Right forelimb (tissue), 1 donor: Measurements from ENCODE around the gene TNK1.
"Not testable (repeated sequence)": the region's sequence is repeated elsewhere in the genome, so short reads cannot be mapped to it uniquely, and the experiment has no call there.

Experiments used
- DNase-seq: peaks from one replicate; pipeline ENCODE4 v3.0.0-alpha.2; 2018

Gene TNK1

DNA sequence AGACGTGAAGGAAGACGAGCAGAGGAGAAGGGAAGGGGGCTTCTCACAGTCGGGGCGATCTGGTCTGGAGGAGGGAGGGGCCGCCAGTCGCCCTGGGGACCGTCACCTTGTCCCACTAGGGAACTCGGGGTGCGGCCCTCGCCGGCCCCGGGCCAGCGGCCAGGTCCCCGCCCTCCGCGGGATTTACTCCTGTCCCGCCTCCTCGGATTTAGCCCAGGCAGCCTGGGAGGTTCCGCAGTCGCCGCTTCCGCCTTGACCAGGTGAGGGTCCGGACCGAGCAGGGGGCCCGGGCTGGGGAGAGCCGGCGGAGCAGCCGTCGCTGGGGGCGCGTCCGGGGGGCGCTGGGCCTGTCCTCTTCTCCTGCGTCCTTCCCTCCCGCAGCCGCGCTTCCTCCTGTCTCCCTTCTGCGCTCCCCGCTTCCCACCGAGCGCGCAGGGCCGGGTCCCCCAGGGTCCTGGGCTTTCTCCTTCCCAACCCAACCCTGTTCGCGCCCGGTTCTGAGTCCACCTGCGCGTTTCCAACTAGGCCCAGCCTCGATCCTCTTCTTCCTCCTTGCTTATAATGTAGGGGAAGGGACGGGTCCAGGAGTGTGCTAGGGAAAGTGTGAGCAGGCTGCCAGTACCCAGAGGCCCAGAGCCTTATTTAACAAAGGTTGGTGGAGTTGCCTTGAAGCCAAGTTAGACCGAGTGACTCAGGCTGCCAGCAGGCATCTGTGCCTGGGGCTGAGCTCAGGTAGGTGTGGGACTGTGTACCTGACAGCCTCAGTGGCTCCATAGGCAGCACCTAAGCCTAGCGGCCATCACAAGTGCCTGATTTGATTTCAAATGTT lies at the start of gene TNK1:
Gene TNK1, plus strand, starts transcription at position 235 of the 829 bp plus-strand sequence. CDS start 1,838 bp downstream, outside the sequence.
- no peak for DNase-seq

GRCh38 chr17:7332111-7332510 lies 48.8 kb upstream of the TNK1 start:
- DNase-seq, result no peak

DNA sequence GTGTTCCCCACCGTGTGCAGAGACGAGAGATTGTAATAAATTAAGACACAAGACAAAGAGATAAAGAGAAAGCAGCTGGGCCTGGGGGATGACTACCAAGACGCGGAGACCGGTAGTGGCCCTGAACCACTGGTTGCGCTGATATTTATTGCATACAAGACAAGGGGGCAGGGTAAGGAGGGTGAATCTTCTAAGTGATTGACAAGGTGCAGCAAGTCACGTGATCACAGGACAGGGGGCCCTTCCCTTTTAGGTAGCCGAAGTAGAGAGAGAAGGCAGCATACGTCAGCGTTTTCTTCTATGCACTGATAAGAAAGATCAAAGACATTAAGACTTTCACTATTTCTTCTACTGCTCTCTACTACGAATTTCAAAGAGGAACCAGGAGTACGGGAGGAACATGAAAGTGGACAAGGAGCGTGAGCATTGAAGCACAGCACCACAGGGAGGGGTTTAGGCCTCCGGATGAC lies 48.3 kb upstream of the TNK1 start:
- not testable (repeated sequence) for DNase-seq

GRCh38 chr17:7334938-7335538 lies 45.9 kb upstream of the TNK1 start:
- DNase-seq, result no peak

DNA sequence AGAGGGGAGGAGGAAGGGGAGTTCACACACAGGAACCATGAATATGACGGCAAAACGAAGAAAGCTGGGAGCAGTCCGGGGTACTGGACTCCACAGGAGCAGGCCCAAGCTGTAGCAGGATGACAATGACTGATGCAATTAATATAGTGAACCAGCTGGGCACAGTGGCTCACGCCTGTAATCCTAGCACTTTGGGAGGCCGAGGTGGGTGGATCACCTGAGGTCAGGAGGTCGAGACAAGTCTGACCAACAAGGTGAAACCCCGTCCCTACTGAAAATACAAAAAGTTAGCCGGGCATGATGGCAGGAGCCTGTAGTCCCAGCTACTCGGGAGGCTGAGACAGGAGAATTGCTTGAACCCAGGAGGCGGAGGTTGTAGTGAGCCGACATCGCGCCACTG lies 45.1 kb upstream of the TNK1 start:
- not testable (repeated sequence) for DNase-seq

DNA sequence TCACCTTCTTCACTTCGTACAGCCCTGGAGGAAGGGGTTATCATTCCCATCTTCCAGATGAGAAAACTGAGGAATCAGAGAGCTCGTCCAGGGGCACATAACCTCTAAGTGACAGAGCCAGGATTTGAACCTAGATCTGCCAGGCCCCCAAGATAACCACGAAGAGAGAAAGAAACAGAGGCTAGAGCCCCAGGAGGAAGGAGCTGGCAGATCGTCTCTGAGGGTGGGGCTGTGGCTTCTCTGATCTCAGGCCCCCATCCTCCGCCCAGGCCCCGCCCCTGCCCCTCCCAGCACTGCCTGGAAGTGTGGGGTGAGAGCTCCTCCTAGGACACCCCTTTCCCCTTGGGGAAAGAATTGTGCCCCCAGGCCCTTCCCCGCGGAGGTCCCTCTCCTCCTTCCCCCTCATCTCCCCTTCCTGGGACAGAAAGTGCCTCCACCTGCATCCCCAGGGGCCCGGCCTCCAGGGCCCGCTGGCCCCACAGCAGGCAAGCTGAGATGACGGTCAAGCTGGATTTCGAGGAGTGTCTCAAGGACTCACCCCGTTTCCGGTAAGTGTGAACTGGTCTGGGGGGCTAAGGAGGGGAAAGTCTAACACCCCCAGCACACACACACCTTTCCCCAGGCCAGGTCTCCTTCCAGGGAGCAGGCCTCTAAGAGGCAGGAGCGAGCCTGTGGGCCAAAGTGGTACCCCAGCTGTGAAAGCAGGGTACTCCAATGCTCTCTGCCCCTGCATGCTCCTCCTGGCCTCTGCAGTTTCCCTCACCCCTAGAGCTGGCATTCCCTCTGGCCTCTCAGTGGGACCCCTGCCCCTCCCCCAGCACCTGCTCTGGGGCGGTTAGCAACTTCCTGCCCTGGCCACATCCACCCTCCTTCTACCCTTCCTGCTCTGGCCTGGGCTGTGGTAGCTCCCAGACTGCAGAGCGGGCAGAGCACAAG lies 44.4 kb upstream of the TNK1 start, which contains the start of gene ACAP1:
Gene ACAP1, plus strand, starts transcription at position 290 of the 936 bp plus-strand sequence. Its CDS starts 206 bp downstream, at position 496.
- DNase-seq, result no peak

DNA sequence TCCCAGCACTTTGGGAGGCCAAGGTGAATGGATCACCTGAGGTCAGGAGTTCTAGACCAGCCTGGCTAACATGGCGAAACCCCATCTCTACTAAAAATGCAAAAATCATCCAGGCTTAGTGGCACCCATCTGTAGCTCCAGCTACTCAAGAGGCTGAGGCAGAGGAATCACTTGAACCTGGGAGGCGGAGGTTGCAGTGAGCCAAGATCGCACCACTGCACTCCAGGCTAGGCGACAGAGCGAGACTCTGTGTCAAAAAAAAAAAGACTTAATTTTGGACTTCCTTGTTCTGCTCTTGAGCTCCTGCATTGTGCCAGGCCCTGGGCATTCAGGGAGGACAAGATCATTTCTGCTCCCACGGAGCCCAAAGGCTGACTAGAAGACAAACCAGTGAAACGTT lies 43.3 kb upstream of the TNK1 start:
- not testable (repeated sequence) for DNase-seq

DNA sequence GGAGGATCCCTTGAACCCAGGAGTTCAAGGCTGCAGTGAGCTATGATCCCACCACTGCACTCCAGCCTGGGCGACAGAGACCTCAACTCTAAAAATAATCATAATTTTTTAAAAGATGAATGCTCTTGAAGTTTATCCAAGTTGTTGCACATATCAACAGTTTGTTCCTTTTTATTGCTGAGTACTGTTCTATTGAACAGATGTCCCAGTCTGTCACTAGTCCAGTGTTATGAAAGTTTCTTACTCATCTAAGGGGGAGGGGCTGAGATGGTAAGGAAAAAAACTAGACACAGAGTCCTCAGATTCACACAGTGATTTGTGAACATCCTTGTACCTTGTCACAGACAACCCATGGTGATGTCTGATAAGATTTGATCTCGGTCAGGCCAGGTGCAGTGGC lies 40.7 kb upstream of the TNK1 start:
- no peak for DNase-seq

DNA sequence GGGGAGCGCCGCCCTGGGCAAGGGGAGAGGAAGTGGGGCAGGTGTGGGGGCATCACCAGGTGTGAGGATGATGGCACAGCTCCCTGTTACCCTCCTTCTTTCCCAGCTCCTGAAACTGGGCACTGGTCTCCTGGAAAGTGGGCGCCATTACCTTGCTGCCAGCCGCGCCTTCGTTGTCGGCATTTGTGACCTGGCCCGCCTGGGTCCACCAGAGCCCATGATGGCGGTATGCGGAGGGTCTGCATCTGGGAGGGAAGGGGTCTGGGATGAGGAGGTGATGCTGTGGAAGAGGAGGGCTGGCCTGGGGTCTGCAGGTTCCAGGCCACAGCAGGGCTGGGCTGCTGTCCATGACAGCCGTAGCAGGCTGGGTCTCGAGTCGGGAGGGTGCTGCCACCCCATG lies 39.0 kb upstream of the TNK1 start:
- DNase-seq, result no peak

- DNase-seq, result no peak
These were observed 37.6 kb upstream of the TNK1 start for GRCh38 chr17:7343250-7343649.

DNA sequence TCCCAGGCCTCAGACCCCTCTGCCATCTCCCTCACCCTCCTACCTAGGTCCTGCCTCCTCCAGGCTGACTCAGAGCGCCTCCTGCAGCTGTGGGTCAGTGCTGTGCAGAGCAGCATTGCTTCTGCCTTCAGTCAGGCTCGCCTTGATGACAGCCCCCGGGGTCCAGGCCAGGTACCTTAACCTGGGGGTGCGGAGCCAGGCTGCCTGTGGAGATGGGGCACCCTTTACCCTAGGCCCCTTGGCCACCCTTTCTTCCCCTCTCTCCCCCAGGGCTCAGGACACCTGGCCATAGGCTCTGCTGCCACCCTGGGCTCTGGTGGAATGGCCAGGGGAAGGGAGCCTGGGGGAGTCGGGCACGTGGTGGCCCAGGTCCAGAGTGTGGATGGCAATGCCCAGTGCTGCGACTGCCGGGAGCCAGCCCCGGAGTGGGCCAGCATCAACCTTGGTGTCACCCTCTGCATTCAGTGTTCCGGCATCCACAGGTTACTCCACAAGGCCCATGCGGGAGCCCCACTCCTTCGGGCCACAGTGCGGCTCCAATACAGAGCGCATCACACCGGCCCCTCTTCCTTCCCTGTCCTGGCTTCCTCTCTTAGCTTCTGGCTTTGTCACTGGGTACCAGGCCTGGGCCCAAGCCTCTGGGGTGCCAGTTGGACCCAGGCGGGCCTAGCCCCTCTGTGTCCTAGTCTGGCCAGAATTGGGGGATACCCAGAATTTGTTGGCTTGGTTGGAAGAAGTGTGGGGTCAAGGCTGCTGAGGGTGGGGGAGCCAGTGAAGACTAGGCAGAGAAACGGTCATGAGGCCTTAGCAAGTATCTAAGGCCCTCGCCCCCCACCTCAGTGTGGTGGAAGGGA lies 33.9 kb upstream of the TNK1 start:
- DNase-seq, result no peak

DNA sequence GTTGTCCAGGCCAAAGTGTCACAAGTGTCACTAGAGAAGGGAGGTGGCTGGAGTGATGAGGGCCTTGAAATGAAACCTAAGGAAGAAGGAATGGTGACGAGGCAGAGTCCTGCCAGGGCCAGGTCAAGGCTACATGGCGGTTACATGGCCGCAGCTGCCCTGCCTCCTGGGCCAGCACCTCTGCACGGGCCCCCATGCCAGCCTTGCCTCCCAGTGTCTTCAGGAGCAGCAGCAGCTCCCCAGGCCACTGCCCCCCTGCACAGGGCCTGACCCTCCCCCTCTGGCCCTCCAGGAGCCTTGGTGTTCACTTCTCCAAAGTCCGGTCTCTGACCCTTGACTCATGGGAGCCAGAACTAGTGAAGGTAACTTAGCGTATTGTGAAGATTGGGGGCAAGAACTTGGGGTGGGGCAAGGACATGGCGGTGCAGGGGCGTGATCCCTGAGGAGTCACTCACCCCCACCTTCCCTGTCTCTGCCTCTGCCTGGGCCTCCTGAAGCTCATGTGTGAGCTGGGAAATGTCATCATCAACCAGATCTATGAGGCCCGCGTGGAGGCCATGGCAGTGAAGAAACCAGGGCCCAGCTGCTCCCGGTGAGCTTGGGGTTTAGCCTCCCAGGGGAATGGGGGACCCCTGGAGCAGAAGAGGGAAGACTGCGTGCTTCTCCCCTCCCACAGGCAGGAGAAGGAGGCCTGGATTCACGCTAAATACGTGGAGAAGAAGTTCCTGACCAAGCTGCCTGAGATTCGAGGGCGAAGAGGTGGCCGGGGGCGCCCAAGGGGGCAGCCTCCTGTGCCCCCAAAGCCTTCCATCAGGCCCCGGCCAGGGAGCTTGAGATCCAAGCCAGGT lies 33.0 kb upstream of the TNK1 start:
- DNase-seq, result no peak

- DNase-seq, result no peak
These were observed 32.2 kb upstream of the TNK1 start for GRCh38 chr17:7348478-7349242.

- peak; percentile 90 for DNase-seq
These were observed 29.0 kb upstream of the TNK1 start, which contains the start of gene KCTD11 for GRCh38 chr17:7351665-7352502. KCTD11 (plus strand) TSS chr17:7352162.

GRCh38 chr17:7352503-7352889 lies 28.4 kb upstream of the TNK1 start:
- DNase-seq, result no peak

- DNase-seq, result no peak
These were observed 27.8 kb upstream of the TNK1 start for GRCh38 chr17:7352910-7353635.

GRCh38 chr17:7354262-7354843 lies 26.5 kb upstream of the TNK1 start:
- DNase-seq, result no peak

DNA sequence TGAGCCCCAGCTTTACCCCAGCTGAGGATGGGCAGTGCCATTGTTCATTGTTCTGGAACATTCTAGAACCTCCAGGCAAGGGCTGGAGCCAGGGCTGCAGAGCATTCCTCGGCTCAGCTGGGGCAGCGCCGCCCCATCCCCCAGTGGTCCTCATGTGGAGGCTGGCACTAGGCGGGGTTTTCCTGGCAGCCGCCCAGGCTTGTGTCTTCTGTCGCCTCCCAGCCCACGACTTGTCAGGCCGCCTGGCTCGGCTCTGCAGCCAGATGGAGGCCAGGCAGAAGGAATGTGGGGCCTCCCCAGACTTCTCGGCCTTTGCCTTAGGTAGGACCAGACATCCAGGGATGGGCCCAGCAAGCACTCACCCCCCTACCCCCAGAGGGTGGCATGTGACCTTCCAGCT lies 25.8 kb upstream of the TNK1 start, which contains the start of gene TMEM95:
Gene TMEM95, plus strand, starts transcription at position 104 of the 400 bp plus-strand sequence. Its CDS starts 49 bp downstream, at position 153.
- DNase-seq, result no peak
